ENCODE data around the gene ANGEL1.

DNA sequence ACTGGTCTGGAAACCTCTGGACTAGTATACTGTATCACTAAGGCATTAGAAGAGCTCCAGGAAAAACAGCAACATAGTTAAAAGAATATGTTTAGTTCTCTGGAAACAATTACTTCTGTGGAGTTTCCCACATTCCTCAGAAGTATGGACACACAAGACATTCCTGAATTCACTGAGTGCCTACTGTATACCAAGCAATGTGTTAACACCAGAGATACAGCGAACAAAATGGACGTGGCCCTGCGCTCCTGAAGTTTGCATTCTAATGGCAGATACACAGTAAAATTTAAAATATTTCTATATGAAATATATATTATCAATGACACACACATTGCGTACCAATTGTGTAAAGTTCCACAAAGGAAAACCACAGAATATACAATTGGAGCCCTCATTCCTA lies 1.1 kb downstream of the ANGEL1 start:
- TF ChIP-seq, protein P1, sequence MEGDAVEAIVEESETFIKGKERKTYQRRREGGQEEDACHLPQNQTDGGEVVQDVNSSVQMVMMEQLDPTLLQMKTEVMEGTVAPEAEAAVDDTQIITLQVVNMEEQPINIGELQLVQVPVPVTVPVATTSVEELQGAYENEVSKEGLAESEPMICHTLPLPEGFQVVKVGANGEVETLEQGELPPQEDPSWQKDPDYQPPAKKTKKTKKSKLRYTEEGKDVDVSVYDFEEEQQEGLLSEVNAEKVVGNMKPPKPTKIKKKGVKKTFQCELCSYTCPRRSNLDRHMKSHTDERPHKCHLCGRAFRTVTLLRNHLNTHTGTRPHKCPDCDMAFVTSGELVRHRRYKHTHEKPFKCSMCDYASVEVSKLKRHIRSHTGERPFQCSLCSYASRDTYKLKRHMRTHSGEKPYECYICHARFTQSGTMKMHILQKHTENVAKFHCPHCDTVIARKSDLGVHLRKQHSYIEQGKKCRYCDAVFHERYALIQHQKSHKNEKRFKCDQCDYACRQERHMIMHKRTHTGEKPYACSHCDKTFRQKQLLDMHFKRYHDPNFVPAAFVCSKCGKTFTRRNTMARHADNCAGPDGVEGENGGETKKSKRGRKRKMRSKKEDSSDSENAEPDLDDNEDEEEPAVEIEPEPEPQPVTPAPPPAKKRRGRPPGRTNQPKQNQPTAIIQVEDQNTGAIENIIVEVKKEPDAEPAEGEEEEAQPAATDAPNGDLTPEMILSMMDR (conservative IDR thresholded peaks at IDR 0.05; ENCODE audit: low read depth in 2 of 2): no peak
- TF ChIP-seq EZH2 (IDR thresholded peaks at IDR 0.05; ENCODE audit: low read depth, unreplicated experiment) (no peak), EZH2phosphoT487 (IDR thresholded peaks at IDR 0.05; ENCODE audit: unreplicated experiment) (no peak)
- TF ChIP-seq, protein P2, sequence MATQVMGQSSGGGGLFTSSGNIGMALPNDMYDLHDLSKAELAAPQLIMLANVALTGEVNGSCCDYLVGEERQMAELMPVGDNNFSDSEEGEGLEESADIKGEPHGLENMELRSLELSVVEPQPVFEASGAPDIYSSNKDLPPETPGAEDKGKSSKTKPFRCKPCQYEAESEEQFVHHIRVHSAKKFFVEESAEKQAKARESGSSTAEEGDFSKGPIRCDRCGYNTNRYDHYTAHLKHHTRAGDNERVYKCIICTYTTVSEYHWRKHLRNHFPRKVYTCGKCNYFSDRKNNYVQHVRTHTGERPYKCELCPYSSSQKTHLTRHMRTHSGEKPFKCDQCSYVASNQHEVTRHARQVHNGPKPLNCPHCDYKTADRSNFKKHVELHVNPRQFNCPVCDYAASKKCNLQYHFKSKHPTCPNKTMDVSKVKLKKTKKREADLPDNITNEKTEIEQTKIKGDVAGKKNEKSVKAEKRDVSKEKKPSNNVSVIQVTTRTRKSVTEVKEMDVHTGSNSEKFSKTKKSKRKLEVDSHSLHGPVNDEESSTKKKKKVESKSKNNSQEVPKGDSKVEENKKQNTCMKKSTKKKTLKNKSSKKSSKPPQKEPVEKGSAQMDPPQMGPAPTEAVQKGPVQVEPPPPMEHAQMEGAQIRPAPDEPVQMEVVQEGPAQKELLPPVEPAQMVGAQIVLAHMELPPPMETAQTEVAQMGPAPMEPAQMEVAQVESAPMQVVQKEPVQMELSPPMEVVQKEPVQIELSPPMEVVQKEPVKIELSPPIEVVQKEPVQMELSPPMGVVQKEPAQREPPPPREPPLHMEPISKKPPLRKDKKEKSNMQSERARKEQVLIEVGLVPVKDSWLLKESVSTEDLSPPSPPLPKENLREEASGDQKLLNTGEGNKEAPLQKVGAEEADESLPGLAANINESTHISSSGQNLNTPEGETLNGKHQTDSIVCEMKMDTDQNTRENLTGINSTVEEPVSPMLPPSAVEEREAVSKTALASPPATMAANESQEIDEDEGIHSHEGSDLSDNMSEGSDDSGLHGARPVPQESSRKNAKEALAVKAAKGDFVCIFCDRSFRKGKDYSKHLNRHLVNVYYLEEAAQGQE (IDR thresholded peaks at IDR 0.05; ENCODE audit: unreplicated experiment): no peak
